DOHH2 (cell line): ENCODE results near the gene CHN2.

ENCODE experiments used
- H3F3A ChIP-seq: fragments of 200-600 bp; sonication (generic), shearing (Covaris generic); 2 replicates; pipeline ENCODE4 v1.6.0; 2016; ENCODE audit warnings: antibody characterized with exemption, mild to moderate bottlenecking; ENCODE audit not compliant: control insufficient read depth, insufficient read depth
- H3K27ac ChIP-seq: fragments of 200-600 bp; sonication (generic); 2 replicates; pipeline ENCODE4 v1.5.1; 2014; ENCODE audit warnings: low read depth, mild to moderate bottlenecking, low read length, moderate library complexity
- H3K27me3 ChIP-seq: fragments of 200-600 bp; sonication (generic); 2 replicates; pipeline ENCODE4 v1.6.1; 2014; ENCODE audit warnings: mild to moderate bottlenecking, low read length, mixed read lengths; ENCODE audit not compliant: control insufficient read depth
- H3K36me3 ChIP-seq: fragments of 200-600 bp; sonication (generic); 2 replicates; pipeline ENCODE4 v1.6.1; 2014; ENCODE audit warnings: mild to moderate bottlenecking, low read length, moderate library complexity, mixed read lengths; ENCODE audit not compliant: control insufficient read depth
- H3K4me1 ChIP-seq: fragments of 200-600 bp; sonication (generic); 2 replicates; pipeline ENCODE4 v1.6.1; 2014; ENCODE audit warnings: mild to moderate bottlenecking, low read length, mixed read lengths; ENCODE audit not compliant: control insufficient read depth
- H3K4me2 ChIP-seq: fragments of 200-600 bp; sonication (generic); 2 replicates; pipeline ENCODE4 v1.6.0; 2014; ENCODE audit warnings: mild to moderate bottlenecking, low read length, moderate library complexity
- H3K4me3 ChIP-seq: fragments of 200-600 bp; sonication (generic); 2 replicates; pipeline ENCODE4 v1.5.1; 2014; ENCODE audit warnings: mild to moderate bottlenecking, low read length, mixed read lengths
- H3K79me2 ChIP-seq: fragments of 200-600 bp; sonication (generic); 2 replicates; pipeline ENCODE4 v1.6.1; 2014; ENCODE audit warnings: mild to moderate bottlenecking, low read length, mixed read lengths; ENCODE audit not compliant: control insufficient read depth
- H3K9me2 ChIP-seq: fragments of 200-600 bp; sonication (generic); replicated peaks from 2 replicates; pipeline ENCODE4 v1.6.1; 2014; ENCODE audit warnings: mild to moderate bottlenecking, low read length, mixed read lengths; ENCODE audit not compliant: control insufficient read depth
- H3K9me3 ChIP-seq: fragments of 200-600 bp; sonication (generic); 2 replicates; pipeline ENCODE4 v1.6.1; 2014; ENCODE audit warnings: antibody characterized with exemption, low read length, mixed read lengths; ENCODE audit not compliant: control insufficient read depth, insufficient read depth
- H4K20me1 ChIP-seq: fragments of 200-600 bp; sonication (generic); 2 replicates; pipeline ENCODE4 v1.6.0; 2014; ENCODE audit warnings: low read depth, mild to moderate bottlenecking, antibody characterized with exemption, low read length, moderate library complexity; ENCODE audit not compliant: control insufficient read depth, insufficient read depth
- CTCF ChIP-seq: fragments of 200-600 bp; sonication (generic); IDR thresholded peaks from one replicate; pipeline ENCODE4 v1.5.1; 2014; ENCODE audit warnings: antibody characterized with exemption, mild to moderate bottlenecking, low read depth, low read length; ENCODE audit not compliant: poor library complexity, severe bottlenecking
- EZH2phosphoT487 ChIP-seq: fragments of 200-600 bp; sonication (generic); IDR thresholded peaks from 2 replicates; pipeline ENCODE4 v1.6.1; 2017; ENCODE audit warnings: borderline replicate concordance, mild to moderate bottlenecking, antibody characterized with exemption, low read length, moderate library complexity, mixed read lengths

Gene CHN2

DNA sequence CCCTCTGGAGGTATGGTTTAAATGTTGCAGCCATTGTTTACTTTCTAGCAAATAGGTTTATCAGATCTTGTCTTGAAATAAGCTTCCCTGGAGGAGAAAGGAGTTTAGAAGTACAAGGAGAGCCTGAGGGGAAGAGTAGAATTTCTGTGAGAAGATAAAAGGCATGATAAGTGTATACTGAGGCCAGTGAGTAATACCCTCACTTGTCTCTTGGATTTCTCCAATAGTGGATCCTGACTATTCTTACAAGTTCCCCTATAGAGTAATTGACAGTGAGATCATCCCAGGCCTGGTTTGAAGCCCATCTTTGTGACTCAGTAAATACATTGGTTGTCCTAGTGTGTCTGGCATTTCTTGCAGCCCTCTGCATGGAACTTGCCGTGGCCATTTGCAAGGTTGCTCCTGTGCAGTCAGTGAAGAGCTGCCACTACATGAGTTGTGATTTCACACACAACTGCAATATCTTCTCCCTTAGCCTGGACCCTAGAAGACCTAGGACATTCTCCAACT is 41.6 kb downstream of the CHN2 start:
- H3K27ac ChIP-seq = no peak overlapping the region
- no peaks in the 10 kb centered on the region for H3K4me1 ChIP-seq
- no peak for TF ChIP-seq EZH2phosphoT487
- TF ChIP-seq CTCF = no peak
- H3K9me2 ChIP-seq = no peaks in the 10 kb centered on the region
- no peak overlapping the region for H3K4me3 ChIP-seq
- H3K27me3 ChIP-seq = no peaks in the 10 kb centered on the region
- H3K9me3 ChIP-seq = no peaks in the 10 kb centered on the region
- H3K4me2 ChIP-seq = no peak overlapping the region
- H3F3A ChIP-seq = no peaks in the 10 kb centered on the region
- no peaks in the 10 kb centered on the region for H3K79me2 ChIP-seq
- H3K36me3 ChIP-seq = no peaks in the 10 kb centered on the region
- H4K20me1 ChIP-seq = no peaks in the 10 kb centered on the region

GRCh38 chr7:29236649-29237048 is 42.1 kb downstream of the CHN2 start:
- no peak overlapping the region for H3K27ac ChIP-seq
- H3K4me3 ChIP-seq = no peak overlapping the region
- H3F3A ChIP-seq = no peaks in the 10 kb centered on the region
- no peaks in the 10 kb centered on the region for H3K9me2 ChIP-seq
- TF ChIP-seq EZH2phosphoT487 = no peak
- no peak for TF ChIP-seq CTCF
- no peaks in the 10 kb centered on the region for H4K20me1 ChIP-seq
- H3K9me3 ChIP-seq = no peaks in the 10 kb centered on the region
- H3K4me1 ChIP-seq = no peaks in the 10 kb centered on the region
- H3K27me3 ChIP-seq = no peaks in the 10 kb centered on the region
- H3K79me2 ChIP-seq = no peaks in the 10 kb centered on the region
- H3K36me3 ChIP-seq = no peaks in the 10 kb centered on the region
- no peak overlapping the region for H3K4me2 ChIP-seq

- Histone ChIP-seq H3K9me3 (no peaks in the 10 kb centered on the region), H3K4me2 (no peak overlapping the region), H3K36me3 (no peaks in the 10 kb centered on the region), H3F3A (no peaks in the 10 kb centered on the region), H3K4me1 (no peaks in the 10 kb centered on the region), H3K9me2 (no peaks in the 10 kb centered on the region), H3K27ac (no peak overlapping the region), H3K4me3 (no peak overlapping the region), H3K79me2 (no peaks in the 10 kb centered on the region), H4K20me1 (no peaks in the 10 kb centered on the region), H3K27me3 (no peaks in the 10 kb centered on the region)
- TF ChIP-seq EZH2phosphoT487 (no peak), CTCF (no peak)
Observed at GRCh38 chr7:29237489-29237888, 42.9 kb downstream of the CHN2 start.

GRCh38 chr7:29239638-29240037 is 45.1 kb downstream of the CHN2 start:
- no peaks in the 10 kb centered on the region for H3F3A ChIP-seq
- no peaks in the 10 kb centered on the region for H3K36me3 ChIP-seq
- H3K9me2 ChIP-seq = no peaks in the 10 kb centered on the region
- H3K27me3 ChIP-seq = no peaks in the 10 kb centered on the region
- no peak overlapping the region for H3K4me2 ChIP-seq
- no peak overlapping the region for H3K27ac ChIP-seq
- no peaks in the 10 kb centered on the region for H3K4me1 ChIP-seq
- H3K79me2 ChIP-seq = no peaks in the 10 kb centered on the region
- TF ChIP-seq CTCF = peak; percentile 71
- TF ChIP-seq EZH2phosphoT487 = no peak
- H3K4me3 ChIP-seq = no peak overlapping the region
- no peaks in the 10 kb centered on the region for H4K20me1 ChIP-seq
- no peaks in the 10 kb centered on the region for H3K9me3 ChIP-seq
